Measurements from ENCODE around the gene TCF7L1. TPM values are rescaled to one million over a fixed set of nuclear protein-coding genes. Genes with fewer than 3 reads are reported as not detected.

The TCF7L1 gene
- total and polyA plus RNA-seq, 9 of the 15 experiments (the other 6 are each of a cell fraction or from before 2014, with no cell fraction given), result 0.03 to 0.11 (median 0.07) TPM; not detected in 5

- TF ChIP-seq ARID1B (IDR thresholded peaks at IDR 0.05) (no peak), MAZ (CRISPR knock-in tag; conservative IDR thresholded peaks at IDR 0.05 in 1 of 2, IDR thresholded peaks at IDR 0.05 in 1 of 2) (peak; percentile 31 to 65; a peak in 1 of 4 replicates), MAFF (IDR thresholded peaks at IDR 0.05; ENCODE audit: low read length) (no peak), ETV6 (IDR thresholded peaks at IDR 0.05; ENCODE audit: borderline replicate concordance in 1 of 2, low read depth in 2 of 2, low read length in 1 of 2) (no peak), ETV6 (CRISPR knock-in tag; IDR thresholded peaks at IDR 0.05; ENCODE audit: borderline replicate concordance) (no peak), ZFP36 (IDR thresholded peaks at IDR 0.05; ENCODE audit: low read depth, low read length, partially characterized antibody) (peak; percentile 71), EP400 (IDR thresholded peaks at IDR 0.05) (peak; percentile 40), CREM (IDR thresholded peaks at IDR 0.05; ENCODE audit: low read depth) (peak; percentile 80), PHTF2 (CRISPR knock-in tag; IDR thresholded peaks at IDR 0.05) (no peak), CUX1 (CRISPR knock-in tag; IDR thresholded peaks at IDR 0.05) (no peak), TSHZ1 (CRISPR knock-in tag; IDR thresholded peaks at IDR 0.05) (no peak), NKRF (IDR thresholded peaks at IDR 0.05; ENCODE audit: borderline replicate concordance) (no peak; the same call in 1 of the 2 replicates), E2F3 (CRISPR knock-in tag; IDR thresholded peaks at IDR 0.05) (no peak), ERF (CRISPR knock-in tag; IDR thresholded peaks at IDR 0.05) (peak; percentile 16; the same call in 1 of the 2 replicates), SIN3B (IDR thresholded peaks at IDR 0.05; ENCODE audit: low read depth) (no peak)
These were observed 221.3 kb downstream of the TCF7L1 start, which contains the start of the genes ELMOD3 and RETSAT (continued) for GRCh38 chr2:85354286-85355072.

Measured in K562 (cell line).